OCI-LY3 (cell line): ENCODE data around the gene GTF3C4.

ENCODE experiments used
- EZH2phosphoT487 ChIP-seq: fragments of 200-600 bp; shearing (Covaris generic); IDR thresholded peaks from 2 replicates; pipeline ENCODE4 v1.6.1; 2018; ENCODE audit warnings: antibody characterized with exemption, mixed run types, low read depth
- TF ChIP-seq, protein P1 (sequence below): fragments of 200-600, 300-600 bp; sonication (generic); IDR thresholded peaks from 2 replicates; pipeline ENCODE4 v1.5.1; 2014; ENCODE audit warnings: antibody characterized with exemption, low read length, low read depth

DNA sequence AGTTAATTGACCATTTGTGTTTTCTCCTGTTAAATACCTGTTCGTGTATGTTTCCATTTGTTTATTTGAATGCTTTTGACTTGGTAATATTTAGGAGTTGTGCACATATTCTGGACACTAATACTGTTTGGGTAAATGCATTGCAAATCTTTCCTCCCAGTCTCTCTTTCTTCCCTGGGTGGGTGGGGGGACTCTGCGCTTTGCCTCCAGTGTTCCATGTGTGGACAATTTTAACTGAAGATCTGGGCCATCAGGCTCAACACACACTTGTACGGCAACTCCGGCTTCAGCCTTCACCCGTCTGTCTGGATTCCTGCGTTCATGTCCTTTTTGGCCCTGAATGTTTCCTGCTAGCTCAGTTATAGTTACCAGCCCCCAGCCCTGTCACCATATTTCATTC, 40.1 kb downstream of the GTF3C4 start:
- TF ChIP-seq, protein P1, sequence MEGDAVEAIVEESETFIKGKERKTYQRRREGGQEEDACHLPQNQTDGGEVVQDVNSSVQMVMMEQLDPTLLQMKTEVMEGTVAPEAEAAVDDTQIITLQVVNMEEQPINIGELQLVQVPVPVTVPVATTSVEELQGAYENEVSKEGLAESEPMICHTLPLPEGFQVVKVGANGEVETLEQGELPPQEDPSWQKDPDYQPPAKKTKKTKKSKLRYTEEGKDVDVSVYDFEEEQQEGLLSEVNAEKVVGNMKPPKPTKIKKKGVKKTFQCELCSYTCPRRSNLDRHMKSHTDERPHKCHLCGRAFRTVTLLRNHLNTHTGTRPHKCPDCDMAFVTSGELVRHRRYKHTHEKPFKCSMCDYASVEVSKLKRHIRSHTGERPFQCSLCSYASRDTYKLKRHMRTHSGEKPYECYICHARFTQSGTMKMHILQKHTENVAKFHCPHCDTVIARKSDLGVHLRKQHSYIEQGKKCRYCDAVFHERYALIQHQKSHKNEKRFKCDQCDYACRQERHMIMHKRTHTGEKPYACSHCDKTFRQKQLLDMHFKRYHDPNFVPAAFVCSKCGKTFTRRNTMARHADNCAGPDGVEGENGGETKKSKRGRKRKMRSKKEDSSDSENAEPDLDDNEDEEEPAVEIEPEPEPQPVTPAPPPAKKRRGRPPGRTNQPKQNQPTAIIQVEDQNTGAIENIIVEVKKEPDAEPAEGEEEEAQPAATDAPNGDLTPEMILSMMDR, result no peak
- TF ChIP-seq EZH2phosphoT487, result no peak
